OCI-LY3 (cell line): ENCODE results near the gene SEL1L2.

Experiments used
- EZH2phosphoT487 ChIP-seq: fragments of 200-600 bp; shearing (Covaris generic); IDR thresholded peaks from 2 replicates; pipeline ENCODE4 v1.6.1; 2018; ENCODE audit warnings: antibody characterized with exemption, mixed run types, low read depth
- TF ChIP-seq, protein P1 (sequence below): fragments of 200-600, 300-600 bp; sonication (generic); IDR thresholded peaks from 2 replicates; pipeline ENCODE4 v1.5.1; 2014; ENCODE audit warnings: antibody characterized with exemption, low read length, low read depth

DNA sequence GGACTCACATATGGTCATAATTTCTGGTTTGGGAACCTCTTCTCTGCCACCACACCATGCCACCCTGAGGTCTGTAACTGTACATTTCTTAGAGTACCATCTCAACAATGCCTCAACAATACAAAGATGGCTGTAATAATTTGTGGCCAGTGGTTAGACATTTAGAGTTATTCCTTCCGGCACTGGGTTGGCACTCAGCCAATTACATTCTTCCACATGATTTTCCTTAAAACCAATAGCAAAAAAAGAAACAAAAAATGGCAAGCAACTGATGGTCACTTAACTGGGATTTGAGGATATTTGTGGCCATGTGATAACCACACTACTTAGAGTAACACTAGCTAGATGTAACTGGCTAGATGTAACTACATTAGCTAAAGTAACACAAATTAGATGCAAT lies 79.9 kb downstream of the SEL1L2 start:
- TF ChIP-seq, protein P1, sequence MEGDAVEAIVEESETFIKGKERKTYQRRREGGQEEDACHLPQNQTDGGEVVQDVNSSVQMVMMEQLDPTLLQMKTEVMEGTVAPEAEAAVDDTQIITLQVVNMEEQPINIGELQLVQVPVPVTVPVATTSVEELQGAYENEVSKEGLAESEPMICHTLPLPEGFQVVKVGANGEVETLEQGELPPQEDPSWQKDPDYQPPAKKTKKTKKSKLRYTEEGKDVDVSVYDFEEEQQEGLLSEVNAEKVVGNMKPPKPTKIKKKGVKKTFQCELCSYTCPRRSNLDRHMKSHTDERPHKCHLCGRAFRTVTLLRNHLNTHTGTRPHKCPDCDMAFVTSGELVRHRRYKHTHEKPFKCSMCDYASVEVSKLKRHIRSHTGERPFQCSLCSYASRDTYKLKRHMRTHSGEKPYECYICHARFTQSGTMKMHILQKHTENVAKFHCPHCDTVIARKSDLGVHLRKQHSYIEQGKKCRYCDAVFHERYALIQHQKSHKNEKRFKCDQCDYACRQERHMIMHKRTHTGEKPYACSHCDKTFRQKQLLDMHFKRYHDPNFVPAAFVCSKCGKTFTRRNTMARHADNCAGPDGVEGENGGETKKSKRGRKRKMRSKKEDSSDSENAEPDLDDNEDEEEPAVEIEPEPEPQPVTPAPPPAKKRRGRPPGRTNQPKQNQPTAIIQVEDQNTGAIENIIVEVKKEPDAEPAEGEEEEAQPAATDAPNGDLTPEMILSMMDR = no peak
- no peak for TF ChIP-seq EZH2phosphoT487
